ENCODE measurements around the gene CSAD.

Gene CSAD, protein sequence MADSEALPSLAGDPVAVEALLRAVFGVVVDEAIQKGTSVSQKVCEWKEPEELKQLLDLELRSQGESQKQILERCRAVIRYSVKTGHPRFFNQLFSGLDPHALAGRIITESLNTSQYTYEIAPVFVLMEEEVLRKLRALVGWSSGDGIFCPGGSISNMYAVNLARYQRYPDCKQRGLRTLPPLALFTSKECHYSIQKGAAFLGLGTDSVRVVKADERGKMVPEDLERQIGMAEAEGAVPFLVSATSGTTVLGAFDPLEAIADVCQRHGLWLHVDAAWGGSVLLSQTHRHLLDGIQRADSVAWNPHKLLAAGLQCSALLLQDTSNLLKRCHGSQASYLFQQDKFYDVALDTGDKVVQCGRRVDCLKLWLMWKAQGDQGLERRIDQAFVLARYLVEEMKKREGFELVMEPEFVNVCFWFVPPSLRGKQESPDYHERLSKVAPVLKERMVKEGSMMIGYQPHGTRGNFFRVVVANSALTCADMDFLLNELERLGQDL

DNA sequence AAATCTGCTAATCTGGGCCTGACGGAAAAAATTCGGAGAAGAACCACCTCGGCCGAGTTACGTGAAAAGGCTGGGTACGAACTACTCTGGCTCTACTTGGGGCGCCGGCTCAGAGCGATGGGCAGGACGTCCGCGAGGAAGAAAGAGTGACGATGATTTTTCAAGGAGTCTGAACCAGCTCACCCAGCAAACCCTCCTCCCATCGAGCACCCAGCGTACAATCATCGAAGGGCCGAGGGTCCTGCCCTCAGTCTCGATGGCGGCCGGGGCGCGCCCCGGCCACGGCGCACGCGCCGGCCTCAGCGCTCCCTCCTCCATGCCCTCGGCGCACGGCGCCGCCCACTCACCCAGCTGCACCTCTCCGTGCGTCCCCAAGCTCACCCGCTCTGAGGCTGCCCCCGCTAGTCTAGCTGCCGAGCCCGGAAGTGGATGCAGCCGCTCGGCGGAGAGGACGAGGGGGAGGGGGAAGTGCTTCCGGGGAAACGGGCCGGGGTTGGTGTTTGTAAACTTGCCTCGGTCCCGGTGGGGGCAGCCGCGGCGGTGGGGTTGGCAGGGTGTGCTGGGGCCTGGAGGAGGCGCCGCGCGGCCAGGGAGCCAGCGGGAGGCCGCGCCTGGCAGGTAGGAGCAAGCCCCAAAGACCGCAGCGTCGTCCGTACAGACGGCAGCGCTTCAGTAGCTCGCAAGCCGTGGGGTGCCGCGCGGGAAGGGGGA, at the start of gene CSAD, which contains the start of gene ZNF740:
TSS of gene CSAD (minus strand) at position 706 of the 711 bp plus-strand sequence. CDS start 7,455 bp downstream, outside the sequence.
TSS of gene ZNF740 (plus strand) at position 503 of the 711 bp plus-strand sequence. CDS start 1,262 bp downstream, outside the sequence.
- DNase-seq: peak; percentile 98

GRCh38 chr12:53230108-53230845, 49.6 kb upstream of the CSAD start:
- DNase-seq: no peak

GRCh38 chr12:53229454-53229853, 48.7 kb upstream of the CSAD start:
- no peak for DNase-seq

DNA sequence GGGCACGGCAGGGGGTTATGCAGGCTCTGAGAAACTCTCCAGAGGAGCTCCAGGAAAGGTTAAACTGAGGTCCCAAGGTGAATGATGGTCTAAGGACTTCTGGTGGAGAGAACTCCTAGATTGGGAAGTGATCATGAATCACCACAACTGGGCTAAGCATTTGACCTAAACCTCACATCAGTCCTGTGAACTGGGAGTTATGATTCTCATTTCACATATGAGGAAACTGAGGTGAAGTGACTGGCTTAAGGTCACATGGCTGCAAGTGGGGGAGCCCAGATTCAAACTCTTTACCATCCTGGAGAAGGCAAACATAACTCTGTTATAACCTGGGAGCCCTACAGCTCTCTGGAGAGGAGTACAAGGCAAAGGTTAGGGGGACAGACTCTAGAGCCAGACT, 47.1 kb upstream of the CSAD start:
- no peak for DNase-seq

GRCh38 chr12:53227341-53227740, 46.6 kb upstream of the CSAD start:
- DNase-seq: no peak

DNA sequence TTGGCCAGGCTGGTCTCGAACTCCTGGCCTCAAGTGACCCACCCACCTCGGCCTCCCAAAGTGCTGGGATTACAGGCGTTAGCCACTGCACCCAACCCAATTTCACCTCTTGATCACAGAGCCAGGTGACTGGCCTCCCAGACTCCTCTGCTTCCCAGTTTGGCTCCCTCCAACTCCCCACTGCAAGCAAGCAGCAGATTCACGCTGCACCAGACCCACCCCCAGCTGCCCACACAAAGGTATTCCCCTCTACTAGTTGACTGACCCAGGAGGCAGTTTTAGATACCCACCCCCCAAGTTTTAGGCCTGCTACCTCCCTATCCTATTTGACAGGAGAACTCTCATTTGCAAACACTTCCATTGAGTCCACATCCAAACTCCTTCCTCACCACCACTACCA, 46.1 kb upstream of the CSAD start:
- no peak for DNase-seq

DNA sequence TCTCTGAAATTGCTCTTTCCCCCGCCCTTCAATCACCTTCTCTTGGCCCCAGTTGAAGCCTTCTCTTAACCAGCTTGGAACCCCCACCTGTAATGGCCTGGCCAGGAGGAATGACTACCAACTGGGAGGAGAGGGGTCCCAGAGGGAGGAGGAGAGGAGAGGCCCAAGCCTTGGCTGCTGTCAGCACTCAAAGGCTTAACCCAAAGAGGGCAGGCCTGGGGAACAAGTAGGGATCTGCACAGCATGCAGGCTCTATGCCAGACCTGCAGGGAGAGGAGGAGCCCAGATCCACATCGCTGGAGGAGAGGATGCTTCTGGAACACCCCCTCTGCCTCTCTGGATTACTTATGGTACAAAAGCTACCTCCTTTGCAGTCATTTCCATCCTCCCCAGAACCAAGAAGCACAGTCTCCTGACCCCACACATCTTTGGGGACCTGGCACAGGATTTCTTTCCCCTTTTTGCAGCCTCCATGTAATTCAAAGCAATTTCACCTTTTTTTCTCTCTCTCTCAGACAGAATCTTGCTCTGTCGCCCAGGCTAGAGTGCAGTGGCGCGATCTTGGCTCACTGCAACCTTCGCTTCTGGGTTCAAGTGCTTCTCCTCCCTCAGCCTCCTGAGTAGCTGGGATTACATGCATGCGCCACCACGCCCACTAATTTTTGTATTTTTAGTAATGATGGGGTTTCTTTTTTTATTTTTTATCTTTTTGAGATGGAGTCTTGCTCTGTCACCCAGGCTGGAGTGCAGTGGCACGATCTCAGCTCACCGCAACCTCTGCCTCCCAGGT, 45.1 kb upstream of the CSAD start:
- no peak for DNase-seq

GRCh38 chr12:53224897-53225634, 44.3 kb upstream of the CSAD start:
- DNase-seq: no peak

DNA sequence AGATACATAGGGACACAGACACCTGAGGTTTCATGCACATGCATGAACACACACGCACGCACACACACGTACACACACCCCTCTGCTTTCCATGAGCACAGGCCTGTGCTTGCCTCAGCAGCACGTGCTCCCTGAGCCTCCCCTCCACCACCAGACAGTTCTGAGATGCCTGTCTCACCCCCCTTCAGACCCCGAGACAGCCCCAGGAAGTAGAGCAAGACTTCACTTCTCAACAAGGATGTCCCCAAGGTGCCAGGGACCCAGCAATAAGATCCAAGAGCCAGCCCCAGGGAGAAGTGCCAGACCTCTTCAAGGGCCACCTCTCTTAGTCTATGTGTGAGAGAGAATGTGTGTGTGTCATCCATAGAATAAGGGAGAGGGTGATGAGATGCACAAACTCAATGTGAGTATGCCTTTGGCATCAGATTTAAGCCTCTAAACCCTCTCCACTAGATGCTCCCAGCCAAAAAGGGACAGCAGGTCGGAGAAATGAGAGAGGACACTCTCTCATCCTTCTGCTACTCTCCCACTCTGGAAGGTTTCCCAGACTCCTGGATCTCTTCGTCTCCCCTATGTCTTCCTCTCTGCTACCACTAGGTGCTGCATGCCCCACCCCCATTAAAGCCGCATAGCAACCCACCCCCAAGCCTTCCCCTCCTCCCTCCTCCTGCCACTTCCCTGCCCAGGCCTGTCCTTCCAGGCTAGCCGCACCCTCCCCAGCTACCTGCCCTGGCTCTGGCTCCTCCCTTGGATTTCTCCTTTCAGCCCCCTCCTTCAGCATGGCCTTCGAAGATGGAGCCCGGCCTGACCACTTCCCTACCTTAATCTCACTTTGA, 43.6 kb upstream of the CSAD start:
- DNase-seq: no peak

DNA sequence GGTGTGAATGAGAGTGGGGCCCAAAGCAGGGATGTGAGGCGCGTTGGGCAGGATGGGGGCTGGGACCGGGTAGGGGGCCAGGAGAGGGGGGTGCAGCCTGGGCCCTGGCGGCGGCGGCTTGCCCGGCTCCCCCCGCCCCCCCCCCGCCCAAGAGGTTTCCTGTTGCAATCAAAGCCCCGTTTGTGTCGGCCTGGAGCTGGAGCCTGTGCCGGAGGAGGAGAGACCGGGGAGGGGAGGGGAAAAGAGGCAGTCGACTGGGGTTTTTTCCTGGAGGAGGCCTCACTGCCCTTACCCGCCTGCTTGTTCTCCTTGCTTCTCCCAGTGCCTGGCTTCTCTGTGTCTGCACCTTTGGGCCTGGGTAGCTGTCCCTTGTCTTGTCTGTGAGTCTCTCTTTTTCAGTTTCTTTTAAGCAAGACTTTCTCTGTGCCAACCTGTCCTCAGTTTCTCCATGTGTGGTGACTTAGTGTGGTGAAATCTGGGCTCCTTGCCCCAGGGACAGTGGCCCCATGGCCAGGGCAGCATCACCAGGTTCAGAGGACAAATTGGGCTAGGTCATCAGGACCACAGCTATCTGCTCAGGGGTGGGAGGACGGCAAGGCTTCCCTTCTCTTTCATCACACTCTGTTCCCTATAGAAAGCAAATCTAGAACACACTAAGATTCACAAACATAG, 42.8 kb upstream of the CSAD start:
- DNase-seq: no peak

GRCh38 chr12:53222806-53223261, 42.1 kb upstream of the CSAD start:
- no peak for DNase-seq

- DNase-seq: no peak
These were observed 41.5 kb upstream of the CSAD start for GRCh38 chr12:53222170-53222721.

- peak; percentile 78 for DNase-seq
These were observed 40.7 kb upstream of the CSAD start for GRCh38 chr12:53221203-53222080.

DNA sequence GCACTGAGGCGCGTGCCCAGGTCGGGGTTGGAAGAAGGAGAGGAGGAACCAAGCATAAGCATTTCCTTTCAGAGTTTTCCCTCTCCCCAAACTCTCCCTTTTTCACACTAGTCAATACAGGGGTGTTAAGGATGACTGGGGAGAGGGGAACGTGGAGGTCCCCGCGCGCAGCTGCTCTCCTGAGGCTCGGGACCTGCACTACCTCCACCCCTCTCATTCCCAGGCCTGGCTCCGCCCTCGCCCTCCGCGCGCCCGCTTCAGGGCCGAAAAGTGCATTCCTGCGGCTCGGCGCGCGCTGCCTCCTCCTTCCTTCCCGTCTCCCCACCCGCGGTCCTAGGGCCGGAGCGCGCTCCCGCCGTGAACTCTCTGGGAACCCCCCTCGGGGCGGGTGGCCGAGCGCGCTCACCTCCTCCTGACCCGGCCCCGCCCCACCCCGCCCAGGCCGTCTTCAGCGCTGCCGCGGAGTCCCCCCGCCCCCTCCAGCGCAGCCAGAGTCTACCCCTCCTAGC, 40.0 kb upstream of the CSAD start:
- peak; percentile 92 for DNase-seq

DNA sequence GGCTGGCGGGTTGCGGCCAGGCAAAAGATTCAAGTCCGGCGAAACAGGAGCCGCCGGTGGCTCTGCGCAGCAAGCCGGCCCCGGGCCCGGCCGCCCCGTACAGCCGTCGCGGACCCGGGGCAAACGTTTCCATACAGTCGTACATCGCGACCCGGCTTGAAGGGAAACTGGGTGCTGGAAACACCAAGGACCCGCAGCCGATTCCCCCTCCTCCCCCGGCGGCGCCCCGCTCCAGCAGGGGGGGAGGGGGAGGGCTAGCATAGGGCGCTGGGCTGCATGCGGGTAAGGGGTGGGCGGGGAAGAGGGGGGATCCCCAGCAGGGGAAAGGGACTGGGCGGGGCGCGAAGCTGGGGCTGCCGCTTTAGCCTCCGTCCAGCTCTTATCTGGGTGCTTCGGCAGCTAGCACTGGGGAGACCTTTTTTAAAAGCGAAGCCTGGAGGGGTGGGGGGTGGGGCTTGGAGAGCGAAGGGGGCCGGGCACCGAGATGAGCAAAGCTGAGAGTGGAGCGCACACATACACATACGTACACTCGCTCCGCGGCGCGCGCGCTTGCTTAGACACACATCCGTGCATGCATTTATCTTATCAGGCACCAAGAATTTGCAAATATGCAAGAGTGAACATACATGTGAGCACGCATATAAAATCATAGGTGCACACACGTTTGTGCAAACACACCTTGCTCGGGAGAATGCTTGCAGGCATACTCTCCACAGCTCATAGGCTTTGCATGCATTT, 39.4 kb upstream of the CSAD start:
- peak; percentile 85 for DNase-seq

GRCh38 chr12:53219292-53219955, 38.7 kb upstream of the CSAD start:
- DNase-seq: peak; percentile 67

All from OCI-M1 (cell line).